Neural progenitor cell (in vitro differentiated cells): Measurements from ENCODE around the gene OPA1. TPM values are rescaled to one million over a fixed set of nuclear protein-coding genes. Genes with fewer than 3 reads are reported as not detected.

Experiments
- DNase-seq: peaks from one replicate; pipeline ENCODE4 v3.0.0-alpha.2; 2016; ENCODE audit warnings: low spot score
- H2AFZ ChIP-seq: fragments of 200-600 bp; sonication (generic); replicated peaks from 2 replicates; pipeline ENCODE4 v1.6.1; 2016; ENCODE audit warnings: antibody characterized with exemption
- H3F3A ChIP-seq: fragments of 200-600 bp; sonication (generic); 2 replicates; pipeline ENCODE4 v1.6.1; 2016; ENCODE audit warnings: antibody characterized with exemption, low read depth
- H3K27ac ChIP-seq: fragments of 200-600 bp; sonication (generic); 2 replicates; pipeline ENCODE4 v1.5.1; 2016; ENCODE audit warnings: mild to moderate bottlenecking
- H3K27me3 ChIP-seq: fragments of 200-600 bp; sonication (generic); 2 replicates; pipeline ENCODE4 v1.6.1; 2016; ENCODE audit warnings: mild to moderate bottlenecking, moderate library complexity
- H3K36me3 ChIP-seq: fragments of 200-600 bp; sonication (generic); 2 replicates; pipeline ENCODE4 v1.5.1; 2016
- H3K4me1 ChIP-seq: fragments of 200-600 bp; sonication (generic); 2 replicates; pipeline ENCODE4 v1.6.1; 2016; ENCODE audit warnings: mixed run types
- H3K4me2 ChIP-seq: fragments of 200-600 bp; sonication (generic); 2 replicates; pipeline ENCODE4 v1.6.1; 2016
- H3K4me3 ChIP-seq: fragments of 200-600 bp; sonication (generic); 2 replicates; pipeline ENCODE4 v1.5.1; 2016
- H3K79me2 ChIP-seq: fragments of 200-600 bp; sonication (generic); 2 replicates; pipeline ENCODE4 v1.6.1; 2016; ENCODE audit warnings: low read depth
- H3K9ac ChIP-seq: fragments of 200-600 bp; sonication (generic); 2 replicates; pipeline ENCODE4 v1.6.1; 2016
- H3K9me3 ChIP-seq: fragments of 200-600 bp; sonication (generic); 2 replicates; pipeline ENCODE4 v1.5.1; 2016; ENCODE audit warnings: low read depth
- H4K20me1 ChIP-seq: fragments of 200-600 bp; sonication (generic); 2 replicates; pipeline ENCODE4 v1.6.1; 2016; ENCODE audit warnings: low read depth
- H3K27ac Mint-ChIP-seq: 3 replicates; pipeline ENCODE4 v1.8.0; 2021; ENCODE audit warnings: mixed read lengths
- H3K27me3 Mint-ChIP-seq: 2 replicates; pipeline ENCODE4 v1.8.0; 2022; ENCODE audit warnings: low read depth, mild to moderate bottlenecking, inconsistent platforms, moderate library complexity, mixed read lengths; ENCODE audit not compliant: insufficient read depth
- H3K36me3 Mint-ChIP-seq: 3 replicates; pipeline ENCODE4 v1.8.0; 2021; ENCODE audit warnings: mixed read lengths
- H3K4me1 Mint-ChIP-seq: 3 replicates; pipeline ENCODE4 v1.8.0; 2021; ENCODE audit warnings: mixed read lengths
- H3K4me3 Mint-ChIP-seq: 3 replicates; pipeline ENCODE4 v1.8.0; 2021; ENCODE audit warnings: mild to moderate bottlenecking, moderate library complexity, mixed read lengths
- H3K9me3 Mint-ChIP-seq: 3 replicates; pipeline ENCODE4 v1.8.0; 2020; ENCODE audit warnings: mixed read lengths
- CTCF ChIP-seq: fragments of 200-600 bp; sonication (generic); IDR thresholded peaks from 2 replicates; pipeline ENCODE4 v1.5.1; 2017; ENCODE audit warnings: antibody characterized with exemption, mild to moderate bottlenecking
- EZH2 ChIP-seq: fragments of 200-600 bp; sonication (generic); IDR thresholded peaks from 2 replicates; pipeline ENCODE4 v1.6.1; 2017; ENCODE audit warnings: antibody characterized with exemption, mild to moderate bottlenecking, moderate library complexity
- EZH2phosphoT487 ChIP-seq: fragments of 200-600 bp; sonication (generic); IDR thresholded peaks from 2 replicates; pipeline ENCODE4 v1.6.1; 2017; ENCODE audit warnings: antibody characterized with exemption
- total RNA-seq: library from RNA; depleted of rRNA; stranded (reverse); fragments of >200 nt; gene quantifications from 2 replicates; pipeline ENCODE4 v1.2.3, GENCODE V29; 2015; ENCODE audit warnings: low replicate concordance

The OPA1 gene
- total RNA-seq, 1 donor from 2014 or later, result 125 TPM

- no peak overlapping the region for H2AFZ ChIP-seq
- H3K27ac Mint-ChIP-seq, result no peak overlapping the region
- no peak overlapping the region for H3K4me3 Mint-ChIP-seq
- H3K9ac ChIP-seq, result no peak overlapping the region
- H3K9me3 Mint-ChIP-seq, result no peaks in the 10 kb centered on the region
- peaks cover 25% of the 10 kb centered on the region for H3K4me1 ChIP-seq
- H3K4me2 ChIP-seq, result no peak overlapping the region
- peaks cover 10% of the 10 kb centered on the region for H3K36me3 Mint-ChIP-seq
- H4K20me1 ChIP-seq, result peaks cover 8% of the 10 kb centered on the region
- H3K4me3 ChIP-seq, result no peak overlapping the region
- H3K9me3 ChIP-seq, result no peaks in the 10 kb centered on the region
- DNase-seq, result no peak
- peaks cover 16% of the 10 kb centered on the region for H3K27me3 ChIP-seq
- no peaks in the 10 kb centered on the region for H3K36me3 ChIP-seq
- H3F3A ChIP-seq, result peaks cover 44% of the 10 kb centered on the region
- H3K4me1 Mint-ChIP-seq, result peaks cover 31% of the 10 kb centered on the region
- peaks cover 7% of the 10 kb centered on the region for H3K27me3 Mint-ChIP-seq
- no peaks in the 10 kb centered on the region for H3K79me2 ChIP-seq
- no peak overlapping the region for H3K27ac ChIP-seq
- no peak for TF ChIP-seq CTCF
- no peak for TF ChIP-seq EZH2phosphoT487
- TF ChIP-seq EZH2, result no peak
These were observed 110.0 kb downstream of the OPA1 start for GRCh38 chr3:193702967-193703366.

- DNase-seq, result peak; percentile 54
- no peak overlapping the region for H3K27ac Mint-ChIP-seq
These were observed 111.4 kb downstream of the OPA1 start for GRCh38 chr3:193704431-193704830.

GRCh38 chr3:193708270-193708669 lies 115.3 kb downstream of the OPA1 start:
- H3K4me2 ChIP-seq, result no peak overlapping the region
- H3K27me3 ChIP-seq, result peaks cover 46% of the 10 kb centered on the region
- TF ChIP-seq EZH2 (no peak), EZH2phosphoT487 (no peak), CTCF (no peak)
- Mint-ChIP-seq H3K27ac (no peak overlapping the region), H3K27me3 (peaks cover 28% of the 10 kb centered on the region), H3K4me3 (no peak overlapping the region), H3K36me3 (peaks cover 2% of the 10 kb centered on the region), H3K4me1 (peaks cover 48% of the 10 kb centered on the region), H3K9me3 (peaks cover 1% of the 10 kb centered on the region)
- no peaks in the 10 kb centered on the region for H3K9me3 ChIP-seq
- H4K20me1 ChIP-seq, result peaks cover 19% of the 10 kb centered on the region
- peaks cover 52% of the 10 kb centered on the region for H3F3A ChIP-seq
- no peak overlapping the region for H2AFZ ChIP-seq
- no peaks in the 10 kb centered on the region for H3K79me2 ChIP-seq
- no peak overlapping the region for H3K27ac ChIP-seq
- H3K4me1 ChIP-seq, result peaks cover 37% of the 10 kb centered on the region
- H3K9ac ChIP-seq, result no peak overlapping the region
- no peaks in the 10 kb centered on the region for H3K36me3 ChIP-seq
- no peak overlapping the region for H3K4me3 ChIP-seq
- DNase-seq, result no peak

More at GRCh38 chr3:193704431-193704830, 111.4 kb downstream of the OPA1 start:
- H3K9ac ChIP-seq, result no peak overlapping the region
- no peak overlapping the region for H2AFZ ChIP-seq
- H3K4me3 ChIP-seq, result no peak overlapping the region
- Mint-ChIP-seq H3K27me3 (peaks cover 12% of the 10 kb centered on the region), H3K9me3 (no peaks in the 10 kb centered on the region), H3K4me1 (peaks cover 36% of the 10 kb centered on the region), H3K4me3 (no peak overlapping the region), H3K36me3 (peaks cover 4% of the 10 kb centered on the region)
- H3K4me1 ChIP-seq, result peaks cover 29% of the 10 kb centered on the region
- no peaks in the 10 kb centered on the region for H3K36me3 ChIP-seq
- no peak for TF ChIP-seq EZH2
- peak; percentile 42 for TF ChIP-seq CTCF
- H3F3A ChIP-seq, result peaks cover 50% of the 10 kb centered on the region
- H3K79me2 ChIP-seq, result no peaks in the 10 kb centered on the region
- H3K4me2 ChIP-seq, result no peak overlapping the region
- H3K9me3 ChIP-seq, result no peaks in the 10 kb centered on the region
- no peak overlapping the region for H3K27ac ChIP-seq
- peaks cover 30% of the 10 kb centered on the region for H3K27me3 ChIP-seq
- H4K20me1 ChIP-seq, result peaks cover 8% of the 10 kb centered on the region
